Effector memory CD4-positive, alpha-beta T cell (primary cell): ENCODE measurements around the gene AKAP13.
"Not testable (repeated sequence)": the region's sequence is repeated elsewhere in the genome, so short reads cannot be mapped to it uniquely, and the experiment has no call there.

Experiments
- DNase-seq, 3 donors: peaks; one replicate each; pipeline ENCODE4 v3.0.0-alpha.2; 2020
- H3K27ac ChIP-seq: 2 replicates; pipeline ENCODE4 v1.7.0; 2013; ENCODE audit warnings: mild to moderate bottlenecking, low read length, moderate library complexity; ENCODE audit not compliant: insufficient read depth, poor library complexity, severe bottlenecking
- H3K27me3 ChIP-seq: replicated peaks from 2 replicates; pipeline ENCODE4 v1.7.0; 2013; ENCODE audit warnings: mild to moderate bottlenecking, low read length; ENCODE audit not compliant: insufficient read depth, control insufficient read depth, poor library complexity, severe bottlenecking
- H3K36me3 ChIP-seq: 2 replicates; pipeline ENCODE4 v1.7.0; 2013; ENCODE audit warnings: mild to moderate bottlenecking, low read length, moderate library complexity; ENCODE audit not compliant: control insufficient read depth, insufficient read depth
- H3K4me1 ChIP-seq: 2 replicates; pipeline ENCODE4 v1.7.0; 2013; ENCODE audit warnings: low read length, mild to moderate bottlenecking; ENCODE audit not compliant: control insufficient read depth, insufficient read depth, poor library complexity, severe bottlenecking
- H3K4me3 ChIP-seq: 2 replicates; pipeline ENCODE4 v1.7.0; 2013; ENCODE audit warnings: low read length, low read depth, mild to moderate bottlenecking; ENCODE audit not compliant: insufficient read depth, poor library complexity, severe bottlenecking
- H3K9me3 ChIP-seq: 2 replicates; pipeline ENCODE4 v1.7.0; 2013; ENCODE audit warnings: mild to moderate bottlenecking, low read length, moderate library complexity; ENCODE audit not compliant: control insufficient read depth

AKAP13 gene

GRCh38 chr15:85484923-85485322, 104.5 kb downstream of the AKAP13 start:
- not testable (repeated sequence) for H3K4me3 ChIP-seq, H3K36me3 ChIP-seq, H3K27me3 ChIP-seq, H3K9me3 ChIP-seq, DNase-seq
- Histone ChIP-seq H3K27ac (peak overlapping the region; percentile 1), H3K4me1 (peaks cover 15% of the 10 kb centered on the region)

GRCh38 chr15:85485956-85486567, 105.7 kb downstream of the AKAP13 start:
- Histone ChIP-seq H3K27me3 (no peaks in the 10 kb centered on the region), H3K9me3 (no peaks in the 10 kb centered on the region), H3K4me1 (peaks cover 17% of the 10 kb centered on the region), H3K4me3 (no peak overlapping the region), H3K36me3 (no peaks in the 10 kb centered on the region), H3K27ac (no peak overlapping the region)
- peak in 2 of 3 donors; percentile 4 to 35 for DNase-seq

DNA sequence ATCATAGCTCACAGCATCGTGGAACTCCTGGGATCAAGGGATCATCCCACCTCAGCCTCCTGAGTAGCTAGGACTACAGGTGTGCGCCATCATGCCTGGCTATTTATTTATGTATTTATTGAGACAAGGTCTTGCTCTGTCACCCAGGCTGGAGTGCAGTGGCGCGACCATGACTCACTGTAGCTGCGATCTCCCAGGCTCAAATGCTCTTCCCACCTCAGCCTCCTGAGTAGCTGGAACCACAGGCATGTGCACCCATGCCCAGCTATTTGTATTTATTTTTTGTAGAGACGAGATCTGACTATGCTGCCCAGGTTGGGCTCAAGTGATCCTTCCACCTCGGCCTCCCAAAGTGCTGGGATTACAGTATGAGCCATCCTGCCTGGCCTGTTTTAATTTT, 107.4 kb downstream of the AKAP13 start:
- not testable (repeated sequence) for H3K27ac ChIP-seq, DNase-seq, H3K9me3 ChIP-seq

DNA sequence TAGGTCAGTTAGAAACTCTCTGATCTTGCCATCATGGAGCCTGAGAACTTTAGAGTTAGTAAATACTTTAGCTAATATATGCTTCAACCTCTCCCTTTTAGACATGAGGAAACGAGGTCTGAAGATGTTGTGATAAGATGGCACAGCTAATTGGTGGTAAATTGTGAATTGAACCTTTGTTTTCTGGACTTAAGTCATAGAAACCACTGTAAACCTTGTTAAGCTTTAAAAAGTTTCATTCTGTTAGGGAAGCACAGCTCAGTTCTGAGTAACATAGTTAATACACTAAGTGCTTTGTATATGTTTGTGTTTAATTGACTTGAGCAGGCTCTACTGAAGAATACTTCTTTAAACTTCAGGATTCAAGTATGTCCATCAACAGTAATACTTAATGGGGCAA, 108.6 kb downstream of the AKAP13 start:
- DNase-seq, result no peak
- H3K4me1 ChIP-seq, result peaks cover 12% of the 10 kb centered on the region
- no peak overlapping the region for H3K27ac ChIP-seq
- no peaks in the 10 kb centered on the region for H3K27me3 ChIP-seq
- H3K4me3 ChIP-seq, result no peak overlapping the region
- H3K9me3 ChIP-seq, result no peaks in the 10 kb centered on the region
- no peaks in the 10 kb centered on the region for H3K36me3 ChIP-seq

More for the DNA sequence above, 107.4 kb downstream of the AKAP13 start:
- H3K4me3 ChIP-seq, H3K27me3 ChIP-seq, H3K4me1 ChIP-seq, H3K36me3 ChIP-seq: not testable (repeated sequence)

- H3K36me3 ChIP-seq, result no peaks in the 10 kb centered on the region
- H3K27ac ChIP-seq, result no peak overlapping the region
- no peaks in the 10 kb centered on the region for H3K27me3 ChIP-seq
- DNase-seq, result no peak
- H3K4me3 ChIP-seq, result no peak overlapping the region
- H3K4me1 ChIP-seq, result peaks cover 20% of the 10 kb centered on the region
- H3K9me3 ChIP-seq, result no peaks in the 10 kb centered on the region
Observed at GRCh38 chr15:85489773-85490493, 109.5 kb downstream of the AKAP13 start.

DNA sequence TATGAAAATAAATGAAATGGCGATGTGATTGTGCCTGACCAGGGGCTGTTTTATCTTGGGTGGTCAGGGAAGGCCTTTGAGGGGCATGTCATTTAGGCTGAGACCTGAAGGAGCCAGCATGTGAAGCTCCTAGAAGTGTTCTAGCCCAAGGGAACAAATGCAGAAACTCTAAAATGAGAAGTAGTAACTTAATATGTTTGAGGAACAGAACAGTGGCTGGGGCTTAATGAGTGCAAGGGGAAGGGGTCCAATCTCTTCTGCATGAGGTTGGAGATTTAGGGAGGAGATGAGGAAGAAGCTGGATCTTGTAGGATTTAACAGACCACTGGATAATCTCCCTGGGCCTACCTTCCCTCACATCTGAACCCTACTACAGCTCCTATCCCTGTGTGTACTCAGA, 110.5 kb downstream of the AKAP13 start:
- Histone ChIP-seq H3K36me3 (no peaks in the 10 kb centered on the region), H3K4me3 (no peak overlapping the region), H3K9me3 (no peaks in the 10 kb centered on the region), H3K27ac (no peak overlapping the region), H3K4me1 (peaks cover 20% of the 10 kb centered on the region), H3K27me3 (no peaks in the 10 kb centered on the region)
- no peak for DNase-seq

DNA sequence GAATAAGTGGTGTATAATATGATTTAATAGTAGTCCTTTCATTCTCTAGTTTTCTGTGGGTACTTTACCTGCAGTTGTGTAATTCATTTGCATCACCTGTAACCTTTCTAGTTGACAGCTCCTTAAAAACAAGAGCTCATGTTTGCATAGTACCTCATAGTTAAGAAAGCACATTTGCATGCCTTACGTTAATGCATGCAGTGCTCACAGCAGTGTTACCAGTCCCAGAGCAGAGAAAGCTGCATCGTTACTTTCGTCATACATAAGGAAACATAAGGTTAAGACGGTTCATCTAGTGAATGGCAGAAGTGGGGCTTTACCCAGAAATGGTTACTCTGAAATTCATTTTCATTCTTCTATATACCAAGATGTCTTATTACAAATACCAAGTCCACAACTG, 111.3 kb downstream of the AKAP13 start:
- DNase-seq, result no peak
- Histone ChIP-seq H3K9me3 (no peaks in the 10 kb centered on the region), H3K36me3 (no peaks in the 10 kb centered on the region), H3K27ac (no peak overlapping the region), H3K27me3 (no peaks in the 10 kb centered on the region), H3K4me3 (no peak overlapping the region), H3K4me1 (peaks cover 20% of the 10 kb centered on the region)

DNA sequence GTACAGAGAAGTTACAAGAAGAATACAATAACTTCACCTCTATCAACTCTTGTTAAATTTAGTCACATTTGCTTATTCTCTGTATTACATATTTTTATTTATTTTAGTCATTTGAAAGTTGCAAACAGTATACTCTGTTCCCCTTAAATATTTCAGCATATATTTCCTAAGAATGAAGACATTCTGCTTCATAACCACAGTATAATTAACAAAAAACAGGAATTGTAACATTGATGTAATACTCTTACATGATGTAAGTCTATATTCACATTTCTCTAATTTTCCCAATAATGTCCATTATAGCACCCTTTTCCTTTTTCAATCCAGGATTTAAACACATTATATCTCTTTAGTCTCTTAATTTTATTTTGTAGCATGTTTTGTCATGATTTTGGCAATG, 112.0 kb downstream of the AKAP13 start:
- Histone ChIP-seq H3K4me3 (no peak overlapping the region), H3K4me1 (peaks cover 24% of the 10 kb centered on the region), H3K27ac (no peak overlapping the region), H3K9me3 (no peaks in the 10 kb centered on the region), H3K36me3 (no peaks in the 10 kb centered on the region), H3K27me3 (no peaks in the 10 kb centered on the region)
- DNase-seq, result no peak

GRCh38 chr15:85493260-85493659, 112.9 kb downstream of the AKAP13 start:
- H3K27ac ChIP-seq, result no peak overlapping the region
- DNase-seq, result no peak
- H3K36me3 ChIP-seq, result no peaks in the 10 kb centered on the region
- H3K9me3 ChIP-seq, result no peaks in the 10 kb centered on the region
- H3K27me3 ChIP-seq, result no peaks in the 10 kb centered on the region
- H3K4me3 ChIP-seq, result no peak overlapping the region
- peaks cover 28% of the 10 kb centered on the region for H3K4me1 ChIP-seq

GRCh38 chr15:85494048-85494777, 113.8 kb downstream of the AKAP13 start:
- peaks cover 32% of the 10 kb centered on the region for H3K4me1 ChIP-seq
- no peaks in the 10 kb centered on the region for H3K9me3 ChIP-seq
- no peak for DNase-seq
- H3K36me3 ChIP-seq, result no peaks in the 10 kb centered on the region
- H3K27ac ChIP-seq, result no peak overlapping the region
- no peak overlapping the region for H3K4me3 ChIP-seq
- no peaks in the 10 kb centered on the region for H3K27me3 ChIP-seq
